NOMO-1 treated with dmso at 0.1 percent for 144 hours (cell line): Measurements from ENCODE around the gene MAGED1.

Experiments
- DNase-seq: peaks from one replicate; lab custom pipeline; 2025; ENCODE audit not compliant: unreplicated experiment; lab: John Stamatoyannopoulos, UW

Gene MAGED1, protein sequence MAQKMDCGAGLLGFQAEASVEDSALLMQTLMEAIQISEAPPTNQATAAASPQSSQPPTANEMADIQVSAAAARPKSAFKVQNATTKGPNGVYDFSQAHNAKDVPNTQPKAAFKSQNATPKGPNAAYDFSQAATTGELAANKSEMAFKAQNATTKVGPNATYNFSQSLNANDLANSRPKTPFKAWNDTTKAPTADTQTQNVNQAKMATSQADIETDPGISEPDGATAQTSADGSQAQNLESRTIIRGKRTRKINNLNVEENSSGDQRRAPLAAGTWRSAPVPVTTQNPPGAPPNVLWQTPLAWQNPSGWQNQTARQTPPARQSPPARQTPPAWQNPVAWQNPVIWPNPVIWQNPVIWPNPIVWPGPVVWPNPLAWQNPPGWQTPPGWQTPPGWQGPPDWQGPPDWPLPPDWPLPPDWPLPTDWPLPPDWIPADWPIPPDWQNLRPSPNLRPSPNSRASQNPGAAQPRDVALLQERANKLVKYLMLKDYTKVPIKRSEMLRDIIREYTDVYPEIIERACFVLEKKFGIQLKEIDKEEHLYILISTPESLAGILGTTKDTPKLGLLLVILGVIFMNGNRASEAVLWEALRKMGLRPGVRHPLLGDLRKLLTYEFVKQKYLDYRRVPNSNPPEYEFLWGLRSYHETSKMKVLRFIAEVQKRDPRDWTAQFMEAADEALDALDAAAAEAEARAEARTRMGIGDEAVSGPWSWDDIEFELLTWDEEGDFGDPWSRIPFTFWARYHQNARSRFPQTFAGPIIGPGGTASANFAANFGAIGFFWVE

DNA sequence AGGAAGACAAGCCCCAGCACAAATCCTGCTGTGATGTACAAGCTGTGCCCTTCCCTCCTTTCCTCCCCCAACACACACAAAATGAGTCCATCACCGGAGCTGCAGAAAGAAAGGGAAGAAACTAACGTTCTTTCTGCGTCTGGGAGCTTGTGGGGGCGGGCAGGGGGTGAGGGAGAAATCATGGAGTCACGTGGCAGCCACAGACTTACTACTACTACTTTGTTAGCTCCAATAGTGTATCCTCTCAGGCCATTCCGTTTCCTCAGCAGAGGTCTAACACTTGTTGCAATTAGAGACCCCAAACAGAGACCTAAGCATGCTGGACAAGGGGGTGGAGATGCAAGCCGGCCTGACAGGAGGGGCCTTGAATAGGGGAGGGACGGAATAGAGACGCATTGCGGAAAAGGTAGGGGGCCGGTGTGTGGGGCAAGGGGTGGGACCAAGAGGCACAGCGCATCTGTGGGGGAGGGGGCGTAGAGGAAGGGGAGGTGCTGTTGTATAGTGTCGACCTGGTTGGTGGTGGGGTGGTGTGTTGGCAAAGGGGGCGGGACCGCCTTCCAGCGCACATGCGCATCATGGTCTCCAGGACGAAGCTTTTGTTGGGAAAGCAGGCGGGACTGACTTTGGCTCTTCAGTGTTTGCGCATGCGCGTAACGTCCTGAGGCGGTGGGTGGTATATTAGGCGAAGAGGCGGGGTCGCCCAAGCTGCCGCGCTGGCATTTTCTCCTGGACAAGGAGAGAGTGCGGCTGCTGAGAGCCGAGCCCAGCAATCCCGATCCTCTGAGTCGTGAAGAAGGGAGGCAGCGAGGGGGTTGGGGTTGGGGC, at the start of gene MAGED1:
TSS of gene MAGED1 (plus strand) at position 703 of the 825 bp plus-strand sequence. CDS start 682 bp downstream, outside the sequence.
- no peak for DNase-seq

DNA sequence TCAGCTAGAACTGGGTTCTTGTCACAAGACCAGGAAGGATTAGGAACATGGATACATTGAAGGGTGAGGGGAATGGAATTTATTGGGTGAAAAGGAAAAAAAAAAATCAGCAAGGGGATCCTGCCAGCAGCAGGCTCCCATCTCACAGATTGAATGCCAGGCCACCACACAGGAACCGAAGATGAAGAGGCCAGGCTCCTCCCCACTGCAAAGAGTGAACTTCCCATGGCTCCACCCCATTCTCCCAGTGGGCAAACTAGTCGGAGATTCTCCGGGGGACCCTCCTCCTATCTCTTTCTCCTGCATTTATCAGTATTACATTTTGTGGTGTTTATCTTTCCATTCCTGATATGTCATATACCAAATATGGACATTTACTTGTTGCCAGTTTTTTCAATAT, 46.0 kb upstream of the MAGED1 start:
- DNase-seq = no peak

DNA sequence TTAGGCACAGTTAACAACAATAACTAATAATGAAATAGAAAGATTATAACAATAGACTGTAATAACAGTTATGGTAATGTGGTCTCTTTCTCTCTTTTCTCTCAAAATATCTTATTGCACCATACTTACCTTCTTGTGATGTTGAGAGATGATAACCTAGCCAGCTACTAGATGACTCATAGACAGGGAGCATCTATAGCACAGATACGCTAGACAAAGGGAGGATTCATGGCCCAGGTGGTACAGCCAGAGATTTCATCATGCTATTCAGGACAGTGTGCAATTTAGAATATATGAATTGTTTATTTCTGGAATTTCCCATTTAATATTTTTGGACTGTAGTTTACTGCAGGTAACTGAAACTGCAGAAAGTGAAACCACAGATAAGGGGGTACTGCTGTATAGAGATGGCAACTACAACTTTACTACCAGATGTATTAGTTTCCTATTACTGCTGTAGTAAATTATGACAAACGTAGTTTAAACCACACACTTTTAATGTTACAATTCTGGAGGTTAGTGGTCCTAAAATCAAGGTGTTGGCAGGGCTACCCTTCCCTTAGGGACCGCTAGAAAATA, 41.8 kb upstream of the MAGED1 start:
- DNase-seq = no peak

DNA sequence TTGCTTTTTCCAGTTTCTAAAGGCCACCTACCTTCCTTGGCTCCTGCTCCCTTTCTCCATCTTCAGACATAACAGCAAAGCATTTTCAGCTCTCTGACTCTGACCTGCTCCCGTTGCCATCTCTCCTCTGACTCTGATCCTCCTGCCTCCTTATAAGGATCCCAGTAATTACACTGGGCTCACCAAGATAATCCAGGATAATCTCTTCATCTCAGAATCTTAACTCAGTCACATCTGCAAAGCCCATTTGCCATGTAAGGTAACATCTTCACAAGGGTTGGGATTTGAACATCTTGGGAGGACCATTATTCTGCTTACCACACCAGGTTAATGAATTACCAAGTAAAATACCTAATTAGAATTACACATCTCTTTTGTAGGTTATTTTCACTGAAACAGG, 41.3 kb upstream of the MAGED1 start:
- no peak for DNase-seq

DNA sequence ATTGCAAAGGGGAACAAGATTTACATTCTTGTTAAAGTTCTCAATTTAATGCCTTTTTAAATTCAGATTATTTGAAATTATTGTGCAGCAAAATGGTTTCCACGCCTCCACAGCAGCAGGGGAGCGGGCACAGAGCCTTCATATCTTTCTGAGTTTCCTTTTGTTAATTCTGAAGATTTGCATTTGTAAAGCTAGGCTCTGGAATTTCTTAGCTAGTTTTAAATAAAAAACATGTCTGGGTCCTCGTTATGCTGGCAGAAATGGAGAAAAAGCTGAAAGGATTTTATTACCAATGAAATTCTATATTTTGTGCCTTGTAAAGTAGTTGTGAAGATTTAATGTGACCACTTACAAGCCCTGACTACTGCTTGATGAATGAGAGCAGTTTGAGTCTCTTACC, 40.8 kb upstream of the MAGED1 start:
- no peak for DNase-seq

DNA sequence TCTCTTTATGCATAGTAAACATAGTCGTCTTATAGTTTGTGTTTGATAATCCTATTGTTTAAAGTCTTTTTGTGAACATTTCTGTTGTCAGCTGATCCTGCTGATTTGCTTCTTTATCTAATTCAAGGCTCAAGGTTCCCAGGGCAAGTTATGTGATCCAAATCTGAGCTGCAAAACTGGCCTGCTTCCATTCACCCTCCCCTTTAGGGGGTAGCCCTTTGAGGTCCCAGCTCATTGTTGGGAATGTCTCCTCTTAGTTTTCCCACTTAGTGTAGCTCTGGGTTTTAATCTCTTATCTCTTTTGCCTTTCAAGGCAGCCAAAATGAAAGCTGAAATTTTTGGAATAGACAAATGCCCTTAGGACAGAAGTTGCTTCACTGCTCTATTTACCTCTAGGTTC, 40.2 kb upstream of the MAGED1 start:
- no peak for DNase-seq

DNA sequence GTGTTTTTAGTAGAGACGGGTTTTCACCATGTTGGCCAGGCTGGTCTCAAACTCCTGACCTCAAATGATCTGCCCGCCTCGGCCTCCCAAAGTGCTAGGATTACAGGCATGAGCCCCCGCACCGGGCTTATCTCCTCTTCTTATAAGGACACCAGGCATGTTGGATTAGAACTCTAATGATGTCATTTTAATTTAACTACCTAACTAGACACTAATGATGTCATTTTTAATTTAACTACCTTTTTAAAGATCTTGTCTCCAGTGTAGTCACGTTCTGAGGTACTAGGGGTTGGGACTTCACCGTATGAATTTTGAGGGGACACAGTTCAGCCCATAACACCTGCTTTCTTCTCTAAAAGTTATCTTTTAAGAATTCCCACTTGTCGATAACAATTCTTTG, 37.7 kb upstream of the MAGED1 start:
- no peak for DNase-seq

DNA sequence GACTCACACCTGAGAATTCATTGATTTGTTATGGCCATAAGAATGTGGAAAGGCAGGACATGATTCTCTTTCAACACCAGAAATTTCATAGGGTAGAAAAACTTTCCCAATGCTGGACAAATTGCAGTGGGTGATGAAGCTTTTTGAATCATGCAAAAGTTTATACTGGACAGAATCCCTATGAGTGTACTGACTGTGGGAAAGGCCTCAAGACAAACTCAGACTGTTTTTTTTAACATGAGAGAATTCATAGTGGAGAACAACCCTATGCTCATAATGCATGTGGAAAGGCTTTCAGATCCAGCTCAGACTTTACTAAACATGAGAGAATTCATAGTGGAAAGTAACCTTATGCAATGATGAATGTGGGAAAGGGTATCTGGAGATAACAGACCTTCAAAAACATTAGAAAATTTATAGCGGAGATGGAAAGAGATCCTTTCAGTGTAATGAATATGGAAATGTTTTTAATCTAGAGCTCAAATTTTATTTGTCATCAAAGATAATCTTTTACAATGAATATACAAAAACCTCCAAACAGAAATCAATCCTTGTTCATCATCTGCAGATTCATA, 36.2 kb upstream of the MAGED1 start:
- DNase-seq = no peak

DNA sequence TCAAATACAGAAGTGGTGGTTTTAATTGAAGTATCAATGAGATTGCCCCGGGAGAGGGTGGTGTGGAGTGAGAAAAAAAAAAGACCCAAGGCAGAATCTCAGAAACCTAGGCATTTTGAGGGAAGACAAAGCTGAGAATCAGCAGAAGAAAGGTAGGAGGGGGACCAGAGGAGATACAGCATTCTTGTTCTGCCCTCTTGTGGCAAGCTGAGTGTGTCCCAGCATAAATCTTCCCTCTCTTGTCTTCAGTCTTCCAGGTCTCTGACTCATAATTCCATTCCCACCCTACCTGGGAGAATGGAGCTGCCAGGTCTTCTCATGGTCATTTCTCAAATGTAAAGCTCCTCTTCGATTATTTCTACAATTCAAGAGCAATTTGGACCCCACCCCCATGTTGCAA, 32.7 kb upstream of the MAGED1 start:
- DNase-seq = no peak

DNA sequence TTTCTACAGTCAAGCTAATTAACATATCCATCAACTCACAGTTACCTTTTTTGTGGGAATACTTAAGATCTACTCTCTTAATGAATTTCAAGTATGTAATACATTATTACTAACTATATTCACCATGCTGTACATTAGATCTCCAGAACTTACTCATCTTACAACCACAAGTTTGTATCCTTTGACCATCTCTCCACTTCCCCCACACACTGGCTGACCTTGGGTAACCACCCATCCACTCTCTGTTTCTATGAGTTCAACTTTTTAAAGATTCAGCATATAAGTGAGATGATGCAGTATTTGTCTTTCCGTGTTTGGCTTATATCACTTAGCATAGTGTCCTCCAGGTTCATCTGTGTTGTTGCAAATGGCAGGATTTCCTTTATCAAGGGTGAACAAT, 30.5 kb upstream of the MAGED1 start:
- DNase-seq = no peak

DNA sequence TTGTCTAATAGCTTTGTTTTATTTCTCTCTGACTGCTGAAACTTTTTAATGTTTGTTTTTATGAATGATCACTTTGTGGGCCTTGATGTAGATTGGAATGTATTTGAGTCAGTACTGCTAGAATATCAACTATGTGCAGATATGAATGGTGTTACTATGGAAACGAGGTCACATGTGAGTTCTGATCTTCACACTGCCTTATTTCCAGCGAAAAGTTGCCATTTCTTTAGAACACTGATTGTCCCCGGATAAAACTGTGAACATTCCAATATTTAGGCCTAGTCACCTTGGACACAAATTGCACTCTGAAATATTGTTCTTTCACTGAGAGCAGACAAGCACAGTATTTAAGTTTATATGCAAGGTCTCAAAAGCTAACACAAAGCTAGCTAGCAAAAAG, 27.2 kb upstream of the MAGED1 start:
- no peak for DNase-seq

DNA sequence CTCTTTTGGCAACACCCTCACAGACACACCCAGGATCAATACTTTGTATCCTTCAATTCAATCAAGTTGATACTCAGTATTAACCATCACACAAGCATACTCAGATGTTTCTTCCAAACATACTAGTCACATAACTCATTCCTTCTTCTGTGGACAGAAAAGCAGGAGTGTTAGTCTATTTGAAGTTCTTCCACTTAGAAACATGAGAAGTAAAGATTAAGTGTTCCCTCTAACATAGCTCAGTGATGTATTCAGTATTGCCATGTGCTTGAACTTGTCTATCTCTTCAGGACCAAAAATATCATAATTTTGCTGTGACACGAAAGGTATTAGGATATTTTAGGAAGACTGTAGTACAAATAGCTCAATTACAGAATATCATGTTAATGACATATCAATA, 25.8 kb upstream of the MAGED1 start:
- no peak for DNase-seq

DNA sequence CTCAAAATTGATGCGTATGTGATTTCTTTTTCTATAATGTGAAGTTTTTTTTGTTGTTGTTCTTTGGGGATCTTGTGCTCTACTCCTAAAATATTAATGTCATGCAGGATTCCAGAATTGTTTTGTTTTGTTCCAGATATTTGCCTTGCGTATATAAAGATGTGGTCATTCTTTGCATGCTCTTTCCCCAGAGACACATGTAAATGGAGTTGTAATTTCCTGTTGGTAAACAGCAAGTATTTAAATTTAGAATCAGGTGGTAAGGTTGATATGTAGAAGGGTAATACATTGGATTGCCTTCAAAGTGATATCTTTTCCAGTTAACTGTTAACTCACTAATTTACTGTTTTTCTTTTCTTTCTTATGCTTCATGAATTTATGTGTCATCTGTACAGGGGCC, 23.1 kb upstream of the MAGED1 start:
- DNase-seq = no peak

DNA sequence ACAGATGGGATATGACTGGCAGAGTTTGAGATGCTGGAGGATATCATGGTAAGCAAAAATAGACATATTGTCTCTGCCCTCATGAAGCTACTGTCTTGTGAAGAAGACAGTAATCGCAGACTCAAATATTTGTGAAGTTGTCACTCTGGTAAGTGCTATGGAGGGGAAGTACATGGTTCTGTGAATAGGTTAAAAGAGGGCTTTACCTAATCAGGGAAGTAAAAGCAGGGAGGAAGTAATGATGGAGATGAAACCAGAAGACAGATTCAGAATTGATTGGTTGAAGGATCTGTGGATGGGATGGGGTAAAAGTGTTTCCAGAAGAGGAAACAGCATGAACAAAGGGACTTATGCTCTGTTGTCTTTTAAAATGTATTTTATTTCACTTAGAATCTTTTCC, 19.3 kb upstream of the MAGED1 start:
- DNase-seq = no peak

DNA sequence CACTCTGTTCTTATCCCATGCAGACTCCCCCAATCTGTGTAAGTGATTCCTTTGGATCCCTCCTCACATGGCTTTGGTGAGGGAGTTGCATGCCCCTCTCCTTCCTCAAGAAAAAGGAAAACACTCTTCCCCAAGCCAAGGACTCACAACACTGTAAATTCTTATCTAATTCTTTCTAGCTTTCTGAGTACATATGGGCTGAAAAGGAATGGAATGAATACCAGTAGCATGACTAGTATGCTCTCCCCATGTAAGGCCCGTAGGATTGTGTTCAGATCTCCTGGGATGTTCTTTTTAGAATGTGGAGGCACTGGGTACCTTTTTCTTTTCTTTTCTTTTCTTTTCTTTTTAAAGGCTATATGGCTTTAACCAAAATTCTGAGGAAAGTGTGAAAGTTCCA, 17.0 kb upstream of the MAGED1 start:
- no peak for DNase-seq

DNA sequence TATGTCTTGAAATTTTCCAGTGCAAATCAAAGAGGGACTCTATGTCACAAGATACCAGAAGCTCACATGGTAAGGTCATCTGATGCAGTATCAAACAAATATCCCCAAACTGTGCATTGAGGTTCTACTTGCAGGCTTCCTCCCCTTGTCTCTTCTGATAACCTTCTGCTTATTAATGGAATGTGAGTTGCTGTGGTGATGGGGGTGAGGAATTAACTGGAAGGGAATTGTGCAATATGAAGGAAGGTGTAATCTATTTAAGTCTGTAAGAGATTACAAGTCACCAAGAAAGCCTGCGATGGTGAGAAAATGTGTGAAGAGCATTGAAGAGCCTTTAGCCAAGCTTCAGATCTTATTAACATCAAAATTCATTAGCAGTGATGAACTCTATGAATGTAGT, 15.4 kb upstream of the MAGED1 start:
- no peak for DNase-seq

DNA sequence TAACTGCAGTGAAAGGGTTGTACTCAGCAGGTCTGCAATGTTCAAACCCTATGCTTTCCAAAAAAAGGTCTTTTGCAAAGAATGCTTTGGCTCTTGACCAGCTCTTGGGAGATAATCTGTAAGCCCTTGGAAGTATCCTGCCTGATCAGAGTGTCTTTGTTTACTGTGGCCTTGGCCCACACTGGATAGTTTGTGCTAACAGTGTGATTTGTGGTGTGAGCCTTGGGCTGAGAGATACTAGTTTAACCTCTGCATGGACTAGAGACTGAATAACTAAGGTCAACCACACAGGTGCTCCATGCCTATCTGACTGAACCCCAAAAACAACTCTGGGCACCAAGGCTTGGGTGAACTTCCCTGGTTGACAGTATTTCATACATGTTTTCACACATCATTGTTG, 3.6 kb upstream of the MAGED1 start:
- no peak for DNase-seq

DNA sequence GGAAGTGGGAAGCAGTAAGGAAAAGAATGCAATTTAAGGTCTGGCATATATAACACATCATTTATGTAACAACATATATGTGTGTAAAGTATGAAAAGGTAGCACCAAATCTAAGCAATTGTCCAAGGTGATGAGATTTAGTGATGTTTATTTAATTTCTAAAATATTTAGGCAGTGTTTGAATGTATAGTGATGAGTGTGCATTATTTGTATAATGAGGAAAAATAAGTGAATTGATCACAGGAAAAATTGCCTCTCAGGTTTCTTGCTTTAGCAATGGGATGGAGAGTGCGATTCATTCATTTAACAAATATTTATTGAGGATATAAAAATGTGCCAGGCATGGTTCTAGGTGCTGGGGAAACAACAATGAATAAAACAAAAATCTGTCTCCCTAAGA, 2.2 kb upstream of the MAGED1 start:
- DNase-seq = no peak

DNA sequence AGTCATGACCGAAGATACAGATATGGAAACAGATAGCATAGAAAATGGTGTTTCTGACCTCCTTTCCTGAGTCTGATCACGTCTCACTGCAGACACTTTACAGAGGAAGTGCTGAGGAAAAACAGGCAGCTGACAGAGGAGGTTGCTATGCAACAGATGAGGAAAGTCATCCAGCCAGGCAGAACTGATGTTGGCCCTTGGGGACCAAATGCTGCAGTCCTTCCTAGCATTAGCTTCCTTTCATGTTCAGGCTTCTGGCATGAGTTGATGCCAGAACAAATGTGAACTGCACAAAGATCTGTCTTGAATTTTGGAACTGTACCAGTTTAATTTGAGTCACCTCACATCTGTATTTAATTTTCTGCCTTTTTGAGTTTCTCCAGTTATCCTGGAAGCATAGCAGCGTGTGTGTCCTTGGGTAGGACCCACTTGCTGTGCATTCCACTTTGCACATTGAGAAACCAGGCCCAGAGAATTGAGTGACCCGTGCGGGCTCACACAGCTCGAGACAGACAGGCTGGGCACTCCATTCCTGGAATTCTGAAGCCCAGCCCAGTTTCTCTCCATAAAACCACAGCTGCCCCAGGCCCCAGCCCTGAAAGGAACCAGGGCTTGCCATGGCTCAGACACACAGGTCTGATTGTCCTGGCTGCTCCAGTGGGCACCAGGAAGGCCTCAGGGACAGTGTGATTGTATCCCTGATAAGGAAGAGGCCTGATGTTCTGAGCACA, 1.4 kb upstream of the MAGED1 start:
- DNase-seq = no peak
